CD4-positive, alpha-beta T cell treated with Interleukin-15 for 4 hours (primary cell): ENCODE measurements around the gene SRPK1.
A peak's percentile ranks its signal among the peaks of the same experiment; 100 is the strongest.
"Not testable (repeated sequence)": the region's sequence is repeated elsewhere in the genome, so short reads cannot be mapped to it uniquely, and the experiment has no call there.

Experiments
- DNase-seq: peaks from one replicate; pipeline ENCODE4 v3.0.0-alpha.2; 2020; ENCODE audit warnings: low spot score

Gene SRPK1

DNA sequence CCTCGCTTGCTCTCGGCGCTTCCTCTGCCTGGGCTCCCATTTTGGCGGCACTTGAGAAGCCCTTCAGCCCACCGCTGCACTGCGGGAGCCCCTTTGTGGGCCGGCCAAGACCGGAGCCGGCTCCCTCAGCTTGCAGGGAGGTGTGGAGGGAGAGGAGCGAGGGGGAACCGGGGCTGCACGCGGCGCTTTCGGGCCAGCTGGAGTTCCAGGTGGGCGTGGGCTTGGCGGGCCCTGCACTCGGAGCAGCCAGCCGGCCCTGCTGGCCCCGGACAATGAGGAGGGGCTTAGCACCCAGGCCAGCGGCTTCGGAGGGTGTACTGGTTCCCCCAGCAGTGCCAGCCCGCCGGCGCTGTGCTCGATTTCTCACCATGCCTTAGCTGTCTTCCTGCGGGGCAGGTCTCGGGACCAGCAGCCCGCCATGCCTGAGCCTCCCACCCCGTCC, 10.2 kb upstream of the SRPK1 start:
- DNase-seq, result no peak

DNA sequence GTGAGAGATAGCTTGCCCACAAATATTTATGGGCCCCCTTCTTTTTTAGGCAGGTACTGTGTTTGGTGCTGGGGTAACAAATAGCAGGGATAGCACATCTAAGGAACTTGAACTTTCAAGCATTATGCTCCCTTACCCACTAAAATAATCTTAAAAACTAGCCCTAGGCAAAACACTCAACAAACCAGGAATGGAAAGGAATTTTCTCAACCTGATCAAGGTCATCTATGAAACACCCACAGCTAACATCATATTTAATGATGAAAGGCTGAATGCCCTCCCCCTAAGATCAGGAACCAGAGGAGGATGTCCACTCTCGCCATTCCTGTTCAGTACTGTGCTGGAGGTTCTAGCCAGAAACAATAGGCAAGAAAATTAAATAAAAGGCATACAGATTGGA, 8.7 kb upstream of the SRPK1 start:
- no peak for DNase-seq

DNA sequence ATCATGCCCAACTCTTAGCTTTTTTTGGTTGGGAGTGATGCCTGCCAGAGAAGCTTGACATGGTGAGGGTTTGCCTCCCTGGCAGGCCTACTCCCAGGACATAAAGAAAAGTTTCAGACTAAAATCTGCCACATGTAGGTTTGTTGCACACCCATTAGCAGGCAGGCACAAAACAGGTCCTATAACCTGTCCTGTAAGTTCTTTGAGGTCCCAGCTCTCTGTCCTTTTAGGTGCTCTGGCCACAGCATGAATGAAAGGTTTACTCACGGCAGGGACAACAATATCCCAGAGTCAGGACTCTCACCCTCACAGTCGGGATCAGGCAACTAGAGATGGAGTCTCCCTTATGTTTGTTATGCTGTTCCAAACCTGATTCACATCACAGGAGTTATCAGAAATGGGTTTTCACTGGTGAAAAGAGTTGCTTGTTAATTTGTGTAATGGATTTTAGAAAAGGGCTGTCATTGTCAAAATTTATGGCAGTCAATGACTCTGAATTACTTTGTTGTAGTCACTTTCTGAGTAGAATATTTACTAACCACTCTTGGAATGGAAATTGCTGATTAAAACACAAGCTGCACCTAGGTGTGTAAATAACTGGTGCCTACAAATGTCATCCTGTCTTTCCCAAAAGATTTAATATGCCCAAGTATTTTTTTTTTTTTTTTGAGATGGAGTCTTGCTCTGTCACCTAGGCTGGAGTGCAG, 5.8 kb upstream of the SRPK1 start:
- no peak for DNase-seq

DNA sequence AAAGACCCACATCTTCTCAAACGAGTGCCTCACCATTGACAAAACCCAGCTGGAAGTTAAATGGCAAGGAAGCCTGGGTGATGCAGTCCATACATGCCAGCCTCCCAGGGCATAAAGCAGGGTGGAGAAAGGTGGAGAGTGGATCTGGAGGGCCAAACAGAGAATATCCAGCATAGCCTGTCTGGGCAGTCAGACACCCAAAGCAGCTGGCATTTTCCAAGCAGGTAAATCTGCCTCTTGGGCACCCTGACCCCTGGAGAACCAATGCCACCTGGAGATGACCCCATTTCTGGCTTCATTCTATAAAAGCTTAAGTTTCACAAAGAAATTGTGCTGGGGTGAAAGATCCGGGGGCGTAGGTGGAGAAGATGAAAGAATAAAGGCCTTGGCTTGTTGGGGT, 5.1 kb upstream of the SRPK1 start:
- DNase-seq, result no peak

DNA sequence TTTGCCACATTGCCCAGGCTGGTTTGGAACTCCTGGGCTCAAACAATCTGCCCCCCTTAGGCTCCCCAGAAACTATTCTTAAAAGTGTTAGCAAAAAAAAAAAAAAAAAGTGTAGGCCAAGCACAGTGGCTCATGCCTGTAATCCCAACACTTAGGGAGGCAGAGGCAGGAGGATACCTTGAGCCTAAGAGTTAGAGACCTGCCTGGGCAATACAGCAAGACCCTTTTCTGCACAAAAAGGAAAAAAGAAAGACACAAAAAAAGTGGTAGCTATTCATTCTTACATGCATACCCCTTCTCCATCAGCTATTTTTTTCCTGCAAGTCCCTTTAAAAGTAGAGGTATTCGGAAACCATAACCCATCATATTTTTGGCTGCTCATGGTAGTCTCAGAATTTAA, 3.2 kb upstream of the SRPK1 start:
- DNase-seq, result no peak

DNA sequence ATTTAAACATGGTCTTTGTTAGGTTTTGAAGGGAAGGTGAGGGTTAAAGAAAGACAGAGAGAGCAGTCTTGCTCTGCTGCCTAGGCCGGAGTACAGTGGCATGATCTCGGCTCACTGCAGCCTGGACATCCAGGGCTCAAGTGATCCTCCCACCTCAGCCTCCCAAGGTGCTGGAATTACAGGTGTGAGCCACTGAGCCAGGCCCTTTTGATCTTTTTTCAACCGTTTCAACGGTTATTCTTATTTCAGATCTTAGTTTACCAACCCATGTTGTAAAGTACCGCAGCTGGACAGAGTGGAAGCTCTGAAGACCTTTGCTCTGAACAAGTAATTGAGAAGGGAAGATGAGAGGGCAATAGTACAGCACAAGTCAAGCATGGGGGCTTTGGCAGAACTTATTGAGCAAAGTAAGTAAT, 1.2 kb upstream of the SRPK1 start:
- no peak for DNase-seq

DNA sequence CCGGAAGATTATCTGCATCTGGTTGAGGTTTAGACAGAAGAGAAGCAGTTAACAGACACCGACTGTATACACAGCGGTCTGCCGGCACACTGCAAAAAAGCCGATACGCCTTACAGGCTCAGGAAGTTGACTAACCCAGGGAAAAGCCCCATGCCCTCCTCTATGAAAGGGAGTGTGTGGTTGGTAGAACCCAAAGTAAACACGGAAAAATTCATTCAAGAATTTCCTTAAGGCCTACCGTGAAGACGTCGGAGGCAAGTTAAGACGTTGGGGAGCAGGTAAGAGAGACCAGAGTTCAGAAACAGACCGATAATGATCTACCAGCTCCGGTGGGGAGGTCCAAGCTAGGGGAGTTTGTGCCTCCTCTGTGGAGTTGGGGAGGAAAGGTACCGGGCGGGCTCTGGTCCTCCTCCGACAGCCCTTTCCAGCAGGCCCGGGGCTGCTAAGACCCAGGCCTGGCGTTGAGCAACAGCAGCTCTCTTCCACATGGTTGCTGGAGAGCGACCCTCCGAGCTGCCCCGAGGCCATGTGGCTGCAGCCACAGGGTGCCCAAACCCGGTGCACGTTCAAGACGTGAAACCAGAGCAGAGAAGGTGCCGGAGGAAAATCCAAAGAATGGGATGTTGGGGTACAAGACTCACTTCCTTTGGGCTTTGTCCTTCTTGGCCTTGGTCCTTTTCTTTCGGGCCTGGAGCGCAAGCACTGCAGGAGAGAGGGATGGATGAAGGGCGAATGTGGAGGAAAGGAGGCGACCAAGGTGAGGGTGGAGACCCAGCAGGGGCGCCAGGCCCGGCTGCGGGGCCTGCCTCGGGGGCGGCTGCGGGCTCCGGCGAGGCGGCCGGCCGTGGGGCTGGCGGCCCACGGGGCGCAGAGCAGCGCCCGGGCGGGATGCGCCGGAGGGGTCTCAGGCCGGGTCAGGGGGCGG, 809 bp downstream of the SRPK1 start:
- peak; percentile 68 for DNase-seq

DNA sequence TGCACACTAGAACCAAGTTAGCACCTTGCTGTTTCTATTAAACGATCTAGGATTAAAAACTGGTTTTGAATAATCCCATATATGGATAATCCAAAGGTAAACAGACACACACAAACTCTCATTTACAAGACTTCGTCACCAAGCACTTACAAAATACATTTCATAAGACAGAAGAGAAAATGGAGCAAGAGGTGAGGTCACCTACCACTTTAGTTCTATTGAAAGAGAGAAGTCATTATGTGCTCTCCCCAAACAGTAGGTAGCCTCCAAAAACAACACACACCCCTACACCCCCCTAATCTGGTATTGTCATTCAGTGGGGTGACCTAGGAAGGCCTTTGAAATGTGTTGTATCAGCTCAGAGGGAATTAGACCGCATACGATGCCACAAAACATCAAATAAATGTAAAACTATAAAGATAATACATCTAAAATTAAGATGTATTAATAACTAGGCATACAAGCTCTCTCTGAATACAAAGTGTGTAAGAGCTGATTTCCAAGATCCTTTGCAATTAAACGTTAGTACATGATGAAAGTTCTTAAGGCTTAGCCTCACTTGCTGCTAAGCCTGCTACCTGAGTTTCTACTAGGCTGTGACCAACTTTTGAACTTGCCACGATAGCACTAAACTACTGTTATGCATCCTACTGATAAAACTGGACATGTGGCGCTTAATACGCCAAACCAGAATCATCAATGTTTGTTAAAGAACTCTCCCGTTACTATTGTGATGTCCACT, 1.6 kb downstream of the SRPK1 start:
- DNase-seq, result peak; percentile 12

DNA sequence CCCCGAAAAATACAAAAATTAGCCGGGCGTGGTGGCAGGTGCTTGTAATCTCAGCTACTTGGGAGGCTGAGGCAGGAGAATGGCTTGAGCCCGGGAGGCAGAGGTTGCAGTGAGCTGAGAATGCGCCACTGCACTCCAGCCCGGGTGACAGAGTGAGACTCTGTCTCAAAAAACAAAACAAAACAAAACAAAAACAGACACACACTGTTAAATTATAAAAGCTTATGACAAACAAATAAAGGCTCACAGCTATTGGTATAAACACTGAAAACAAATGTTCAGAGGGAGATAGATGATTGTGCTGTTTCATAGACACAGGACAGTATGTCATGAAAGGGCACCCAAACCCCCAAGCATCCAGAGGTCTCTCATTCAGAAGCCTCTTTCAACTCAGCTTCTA, 4.0 kb downstream of the SRPK1 start:
- DNase-seq, result not testable (repeated sequence)

DNA sequence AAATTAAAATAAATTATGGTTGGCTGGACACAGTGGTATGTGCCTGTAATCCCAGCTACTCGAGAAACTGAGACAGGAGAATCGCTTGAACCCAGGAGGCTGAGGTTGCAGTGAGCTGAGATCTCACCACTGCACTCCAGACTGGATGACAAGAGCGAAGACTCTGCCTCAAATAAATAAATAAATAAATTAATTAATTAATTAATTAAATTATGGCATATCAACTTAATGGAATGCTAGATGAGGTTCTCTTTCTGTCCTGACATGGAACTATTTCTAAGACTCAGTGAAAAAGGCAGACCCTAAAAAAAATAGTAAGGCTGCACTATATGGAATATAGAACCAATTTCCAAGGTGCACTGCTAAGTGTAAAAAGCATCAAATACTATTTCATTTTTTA, 4.8 kb downstream of the SRPK1 start:
- no peak for DNase-seq

DNA sequence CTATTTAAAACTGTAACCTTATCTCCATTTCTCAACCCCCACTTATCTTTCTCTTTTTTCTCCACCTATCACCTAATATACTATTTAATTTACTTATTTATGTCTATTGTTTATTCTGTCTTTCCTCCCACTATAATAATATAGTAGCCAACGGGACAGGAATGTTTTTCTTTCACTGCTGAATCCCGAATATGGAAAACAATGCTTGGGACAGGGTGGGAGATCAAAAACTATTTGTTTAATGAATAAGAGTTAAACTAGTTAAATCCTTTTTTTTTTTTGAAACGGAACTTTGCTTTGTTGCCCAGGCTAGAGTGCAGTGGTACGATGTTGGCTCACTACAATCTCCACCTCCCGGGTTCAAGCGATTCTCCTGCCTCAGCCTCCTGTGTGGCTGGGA, 6.4 kb downstream of the SRPK1 start:
- no peak for DNase-seq

DNA sequence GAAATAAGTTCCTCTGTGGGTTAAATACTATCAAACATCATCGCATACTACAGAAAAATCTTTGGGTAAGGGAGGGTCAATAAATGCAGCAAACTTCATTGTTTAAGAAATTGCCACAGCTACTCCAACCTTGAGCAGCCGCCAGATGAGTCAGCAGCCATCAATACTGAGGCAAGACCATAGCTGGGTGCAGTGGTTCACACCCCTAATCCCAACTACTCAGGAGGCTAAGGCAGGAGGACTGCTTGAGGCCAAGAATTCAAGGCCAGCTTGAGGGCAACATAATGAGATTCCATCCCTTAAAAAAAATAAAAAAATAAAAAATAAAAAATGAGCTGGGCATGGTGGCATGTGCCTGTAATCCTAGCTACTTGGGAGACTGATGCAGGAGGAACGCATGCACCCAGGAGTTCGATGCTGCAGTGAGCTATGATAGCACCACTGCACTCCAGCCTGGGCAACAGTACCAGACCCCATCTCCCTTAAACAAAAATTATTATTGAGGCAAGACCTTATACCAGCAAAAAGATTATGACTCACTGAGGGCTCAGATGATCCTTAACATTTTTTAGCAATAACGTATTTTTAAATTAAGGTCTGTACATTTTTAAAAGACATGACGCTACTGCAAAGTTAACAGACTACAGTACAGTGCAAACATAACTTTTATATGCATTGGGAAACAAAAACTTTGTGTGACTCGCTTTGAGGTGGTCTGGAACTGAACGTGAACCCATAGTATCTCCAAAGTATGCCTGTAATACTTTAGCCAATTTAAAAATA, 8.8 kb downstream of the SRPK1 start:
- no peak for DNase-seq

DNA sequence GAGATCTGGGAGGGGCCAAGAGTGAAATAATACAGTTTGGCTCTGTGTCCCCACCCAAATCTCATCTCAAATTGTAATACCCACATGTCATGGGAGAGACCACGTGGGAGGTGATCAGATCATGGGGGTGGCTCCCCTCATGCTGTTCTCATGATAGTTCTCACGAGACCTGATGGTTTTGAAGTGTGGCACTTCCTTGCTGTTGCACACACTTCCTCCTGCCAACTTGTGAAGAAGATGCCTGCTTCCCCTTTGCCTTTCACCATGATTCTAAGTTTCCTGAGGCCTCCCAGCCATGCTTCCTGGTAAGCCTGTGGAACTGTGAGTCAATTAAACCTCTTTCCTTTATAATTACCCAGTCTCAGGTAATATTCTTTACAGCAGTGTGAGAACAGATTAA, 11.3 kb downstream of the SRPK1 start:
- DNase-seq, result not testable (repeated sequence)

DNA sequence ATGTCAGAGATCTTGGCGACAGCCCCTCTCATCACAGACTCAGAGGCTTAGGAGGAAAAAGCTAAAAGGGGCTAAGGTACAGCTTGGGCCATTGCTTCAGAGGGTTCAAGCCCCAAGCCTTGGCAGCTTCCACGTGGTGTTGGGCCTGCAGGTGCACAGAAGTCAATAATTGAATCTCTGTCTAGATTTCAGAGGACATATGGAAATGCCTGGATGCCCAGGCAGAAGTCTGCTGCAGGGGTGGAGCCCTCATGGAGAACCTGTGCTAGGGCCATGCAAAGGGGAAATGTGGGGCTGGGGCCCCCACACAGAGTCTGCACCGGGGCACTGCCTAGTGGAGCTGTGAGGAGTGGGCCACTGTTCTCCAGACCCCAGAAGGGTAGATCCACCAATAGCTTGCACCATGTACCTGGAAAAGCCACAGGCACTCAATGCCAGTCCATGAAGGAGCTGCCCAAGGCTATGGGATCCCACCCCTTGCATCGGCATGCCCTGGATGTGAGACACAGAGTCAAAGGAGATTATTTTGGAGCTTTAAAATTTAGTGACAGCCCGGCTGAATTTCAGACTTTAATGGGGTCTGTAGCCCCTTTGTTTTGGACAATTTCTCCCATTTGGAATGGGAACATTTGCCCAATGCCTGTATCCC, 12.0 kb downstream of the SRPK1 start:
- DNase-seq, result not testable (repeated sequence)

DNA sequence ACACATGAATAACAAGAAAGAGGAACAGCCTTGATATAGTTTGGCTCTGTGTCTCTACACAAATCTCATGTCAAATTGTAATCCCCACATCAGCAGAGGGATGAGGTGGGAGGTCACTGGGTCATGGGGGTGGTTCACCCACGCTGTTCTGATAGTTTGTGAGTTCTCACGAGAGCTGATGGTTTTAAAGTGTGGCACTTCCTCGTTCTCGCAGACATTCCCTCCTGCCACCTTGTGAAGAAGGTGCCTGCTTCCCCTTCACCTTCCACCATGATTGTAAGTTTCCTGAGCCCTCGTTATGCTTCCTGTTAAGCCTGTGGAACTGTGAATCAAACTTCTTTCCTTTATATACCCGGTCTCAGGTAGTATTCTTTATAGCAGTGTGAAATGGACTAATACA, 13.1 kb downstream of the SRPK1 start:
- DNase-seq, result no peak

DNA sequence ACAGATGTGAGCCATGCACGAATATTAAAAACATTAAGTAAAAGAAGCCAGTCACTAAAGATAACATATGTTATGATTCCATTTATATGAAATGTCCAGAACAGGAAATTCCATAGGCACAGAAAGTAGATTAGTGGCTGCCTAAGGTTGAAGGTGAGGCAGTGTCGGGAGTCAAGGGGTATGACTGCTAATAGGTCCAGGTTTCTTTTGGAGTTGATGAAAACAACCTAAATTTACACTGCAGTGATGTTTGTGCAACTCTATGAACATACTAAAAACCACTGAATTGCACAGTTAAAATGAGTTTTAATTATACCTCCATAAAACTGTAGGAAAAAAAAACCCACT, 14.4 kb downstream of the SRPK1 start:
- DNase-seq, result no peak

DNA sequence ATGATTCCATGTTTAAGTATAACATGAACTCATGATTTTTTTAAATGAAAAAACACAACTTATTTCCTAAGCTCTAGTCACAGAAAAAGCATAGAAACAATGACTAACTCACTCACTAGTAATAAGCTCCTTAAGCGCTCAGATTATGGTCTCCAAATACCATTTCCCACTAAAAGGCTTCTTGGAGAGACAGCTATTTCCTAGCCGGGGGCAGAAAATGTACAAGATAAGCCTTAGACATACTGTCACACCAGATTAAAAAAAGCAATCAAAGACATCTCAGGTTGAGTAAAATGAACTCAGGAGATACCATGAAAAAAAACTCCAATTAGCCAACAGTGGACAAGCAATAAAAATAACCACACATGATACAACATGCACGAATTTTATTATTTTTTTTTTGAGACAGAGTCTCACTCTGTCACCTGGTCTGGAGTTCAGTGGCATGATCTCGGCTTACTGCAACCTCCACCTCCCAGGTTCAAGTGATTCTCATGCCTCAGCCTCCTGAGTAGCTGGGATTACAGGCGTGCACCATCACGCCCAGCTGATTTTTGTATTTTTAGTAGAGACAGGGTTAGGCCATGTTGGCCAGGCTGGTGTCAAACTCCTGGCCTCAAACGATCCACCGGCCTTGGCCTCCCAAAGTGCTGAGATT, 14.9 kb downstream of the SRPK1 start:
- no peak for DNase-seq

DNA sequence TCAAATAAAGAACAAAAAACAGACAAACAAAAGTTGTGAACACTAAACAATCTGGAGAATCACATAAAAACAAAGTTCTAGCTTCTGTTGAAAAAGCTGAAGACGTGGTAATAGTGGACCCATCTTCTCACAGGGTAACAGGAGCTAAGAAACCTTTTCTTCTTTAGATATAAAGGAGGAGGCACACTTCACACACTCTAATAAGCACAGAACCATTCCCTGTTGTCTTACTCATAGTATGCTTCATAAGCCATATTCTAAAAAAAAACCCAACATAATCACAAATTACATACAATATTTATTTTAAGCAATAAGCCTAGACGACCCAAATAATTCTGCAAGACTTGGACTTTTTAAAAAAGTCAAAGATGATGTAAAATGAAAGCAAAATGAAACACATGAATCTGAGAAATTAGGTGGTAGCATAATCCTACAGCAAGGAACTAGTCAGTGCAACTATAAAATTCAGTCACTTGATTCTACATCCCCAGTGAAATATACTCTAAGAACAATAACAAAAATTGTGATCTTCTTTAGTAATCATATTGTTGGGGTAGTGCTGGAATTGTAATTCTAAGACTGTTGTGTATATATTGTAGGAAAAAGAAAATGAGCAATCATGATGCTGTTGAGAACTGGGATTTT, 15.6 kb downstream of the SRPK1 start:
- DNase-seq, result no peak

DNA sequence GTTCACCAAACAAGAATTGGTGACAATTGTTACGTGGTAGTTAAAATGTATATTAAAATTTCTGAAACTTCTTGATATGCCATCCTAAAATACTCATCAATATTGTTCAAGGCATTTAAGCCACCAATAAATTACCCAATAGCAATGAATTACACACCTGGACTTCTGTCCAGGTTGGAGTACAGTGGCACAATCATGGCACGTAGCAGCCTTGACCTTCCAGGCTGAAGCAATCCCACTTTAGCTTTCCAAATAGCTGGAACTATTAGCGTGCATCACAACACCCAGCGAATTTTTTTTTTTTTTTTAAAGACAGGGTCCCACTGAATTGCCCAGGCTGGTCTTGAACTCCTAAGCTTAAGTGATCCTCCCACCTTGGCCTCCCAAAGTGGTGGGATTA, 17.2 kb downstream of the SRPK1 start:
- no peak for DNase-seq

DNA sequence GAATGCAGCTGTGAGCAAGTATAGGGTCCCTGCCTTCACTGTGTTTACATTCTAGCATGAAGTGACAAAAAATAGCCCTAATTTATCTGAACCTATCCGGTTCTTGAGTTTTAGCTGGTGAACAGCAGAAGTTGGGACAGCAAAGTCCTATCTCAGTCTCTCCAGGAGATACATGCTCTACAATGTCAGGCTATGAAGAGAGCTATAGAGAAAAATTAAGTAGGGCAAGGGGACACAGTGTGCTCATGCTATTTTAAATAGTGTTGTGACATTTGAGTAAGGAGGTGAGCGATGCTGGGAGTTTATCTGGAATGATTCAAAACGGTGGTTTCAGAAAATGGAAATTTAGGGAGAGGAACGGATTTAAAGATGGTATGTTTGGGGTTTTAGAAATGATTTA, 20.4 kb downstream of the SRPK1 start:
- DNase-seq, result no peak
